ENCODE data around the gene MPO.

Gene MPO

DNA sequence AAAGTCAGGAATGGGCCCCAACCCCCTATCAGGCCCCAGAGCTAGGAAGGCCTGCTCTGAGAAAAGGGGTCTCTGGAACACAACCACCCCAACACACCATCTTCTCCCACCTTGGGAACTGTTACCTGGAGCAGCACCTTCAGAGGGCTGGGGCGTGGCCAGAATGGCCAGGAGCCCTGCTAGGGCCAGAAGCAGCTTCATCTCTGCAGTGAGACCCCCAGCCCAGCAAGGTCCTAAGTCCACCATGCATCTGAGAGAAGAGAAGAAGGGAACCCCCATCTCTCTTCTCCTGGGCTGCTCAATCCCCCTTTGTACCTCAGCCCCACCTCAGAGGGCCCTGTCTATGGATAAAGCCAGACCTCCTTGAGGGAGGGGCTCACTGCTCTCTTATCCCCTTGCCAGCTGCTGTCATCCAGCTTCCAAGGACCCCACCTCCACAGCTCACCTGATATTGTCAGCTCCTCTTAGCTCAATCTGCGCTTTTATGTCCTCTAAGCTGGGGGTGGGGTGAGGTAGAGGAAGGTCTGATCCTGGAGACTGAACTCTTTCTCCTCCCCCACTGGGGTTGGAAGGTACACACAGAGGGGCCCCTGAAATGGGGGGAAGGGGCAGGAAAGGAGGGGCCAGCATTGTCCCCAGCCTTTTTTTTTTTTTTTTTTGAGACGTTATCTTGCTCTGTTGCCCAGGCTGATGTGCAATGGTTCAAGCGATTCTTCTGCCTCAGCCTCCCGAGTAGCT is at the start of gene MPO:
Gene MPO, minus strand, starts transcription at position 456 of the 738 bp plus-strand sequence. Its CDS starts 177 bp downstream, at position 279.
- DNase-seq (ENCODE audit: low read depth) = no peak
- H3K4me3 ChIP-seq (ENCODE audit: low read depth, low read length) = no peak within 1 kb of the TSS

GRCh38 chr17:58329810-58330537 is 49.2 kb upstream of the MPO start:
- no peak overlapping the region for H3K4me3 ChIP-seq (ENCODE audit: low read depth, low read length)

More for the DNA sequence above, at the start of gene MPO:
- TF ChIP-seq, protein P1, sequence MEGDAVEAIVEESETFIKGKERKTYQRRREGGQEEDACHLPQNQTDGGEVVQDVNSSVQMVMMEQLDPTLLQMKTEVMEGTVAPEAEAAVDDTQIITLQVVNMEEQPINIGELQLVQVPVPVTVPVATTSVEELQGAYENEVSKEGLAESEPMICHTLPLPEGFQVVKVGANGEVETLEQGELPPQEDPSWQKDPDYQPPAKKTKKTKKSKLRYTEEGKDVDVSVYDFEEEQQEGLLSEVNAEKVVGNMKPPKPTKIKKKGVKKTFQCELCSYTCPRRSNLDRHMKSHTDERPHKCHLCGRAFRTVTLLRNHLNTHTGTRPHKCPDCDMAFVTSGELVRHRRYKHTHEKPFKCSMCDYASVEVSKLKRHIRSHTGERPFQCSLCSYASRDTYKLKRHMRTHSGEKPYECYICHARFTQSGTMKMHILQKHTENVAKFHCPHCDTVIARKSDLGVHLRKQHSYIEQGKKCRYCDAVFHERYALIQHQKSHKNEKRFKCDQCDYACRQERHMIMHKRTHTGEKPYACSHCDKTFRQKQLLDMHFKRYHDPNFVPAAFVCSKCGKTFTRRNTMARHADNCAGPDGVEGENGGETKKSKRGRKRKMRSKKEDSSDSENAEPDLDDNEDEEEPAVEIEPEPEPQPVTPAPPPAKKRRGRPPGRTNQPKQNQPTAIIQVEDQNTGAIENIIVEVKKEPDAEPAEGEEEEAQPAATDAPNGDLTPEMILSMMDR (IDR thresholded peaks at IDR 0.05; ENCODE audit: control insufficient read depth, extremely low read depth, insufficient read depth) = no peak

DNA sequence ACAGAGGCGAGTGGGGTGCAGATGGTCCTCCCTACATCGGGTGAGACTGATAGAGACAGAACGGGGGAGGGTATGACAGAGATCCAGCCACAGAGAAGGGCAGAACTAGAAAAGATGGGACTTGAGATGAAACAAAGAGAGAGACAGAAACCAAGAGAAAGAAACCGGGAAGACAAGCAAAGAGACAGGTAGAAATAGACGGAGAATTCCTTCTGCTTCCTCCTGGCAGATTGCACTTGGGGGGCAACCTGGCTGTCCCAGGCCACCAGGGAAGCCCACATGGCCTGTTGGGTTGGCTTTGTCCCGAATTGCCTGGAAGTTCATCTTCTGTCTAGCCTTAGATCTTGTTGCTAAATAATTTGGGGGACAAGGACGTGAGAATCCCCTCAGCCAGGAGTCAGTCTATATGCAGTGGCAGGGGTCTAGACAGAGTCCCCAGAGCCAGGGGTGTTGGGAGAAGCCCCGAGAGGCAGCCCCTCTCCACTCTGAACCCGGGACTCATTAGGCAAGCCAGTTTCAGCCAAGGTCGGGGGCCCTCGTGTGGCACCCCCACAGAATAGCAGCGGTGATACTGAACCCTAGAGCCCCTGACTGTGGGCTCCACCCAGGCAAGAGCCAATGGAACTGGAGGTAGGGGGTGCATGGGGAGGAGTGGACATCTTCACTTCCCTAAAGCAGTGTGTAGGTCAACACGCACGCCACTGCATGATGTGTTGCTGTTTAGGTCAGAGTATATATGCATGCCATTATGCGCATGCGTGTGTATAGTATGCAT is 48.5 kb upstream of the MPO start:
- no peak overlapping the region for H3K4me3 ChIP-seq (ENCODE audit: low read depth, low read length)
- no peak for DNase-seq (ENCODE audit: low read depth)

More at GRCh38 chr17:58329810-58330537, 49.2 kb upstream of the MPO start:
- TF ChIP-seq, protein P1 (IDR thresholded peaks at IDR 0.05; ENCODE audit: control insufficient read depth, extremely low read depth, insufficient read depth) = no peak
- no peak for DNase-seq (ENCODE audit: low read depth)

DNA sequence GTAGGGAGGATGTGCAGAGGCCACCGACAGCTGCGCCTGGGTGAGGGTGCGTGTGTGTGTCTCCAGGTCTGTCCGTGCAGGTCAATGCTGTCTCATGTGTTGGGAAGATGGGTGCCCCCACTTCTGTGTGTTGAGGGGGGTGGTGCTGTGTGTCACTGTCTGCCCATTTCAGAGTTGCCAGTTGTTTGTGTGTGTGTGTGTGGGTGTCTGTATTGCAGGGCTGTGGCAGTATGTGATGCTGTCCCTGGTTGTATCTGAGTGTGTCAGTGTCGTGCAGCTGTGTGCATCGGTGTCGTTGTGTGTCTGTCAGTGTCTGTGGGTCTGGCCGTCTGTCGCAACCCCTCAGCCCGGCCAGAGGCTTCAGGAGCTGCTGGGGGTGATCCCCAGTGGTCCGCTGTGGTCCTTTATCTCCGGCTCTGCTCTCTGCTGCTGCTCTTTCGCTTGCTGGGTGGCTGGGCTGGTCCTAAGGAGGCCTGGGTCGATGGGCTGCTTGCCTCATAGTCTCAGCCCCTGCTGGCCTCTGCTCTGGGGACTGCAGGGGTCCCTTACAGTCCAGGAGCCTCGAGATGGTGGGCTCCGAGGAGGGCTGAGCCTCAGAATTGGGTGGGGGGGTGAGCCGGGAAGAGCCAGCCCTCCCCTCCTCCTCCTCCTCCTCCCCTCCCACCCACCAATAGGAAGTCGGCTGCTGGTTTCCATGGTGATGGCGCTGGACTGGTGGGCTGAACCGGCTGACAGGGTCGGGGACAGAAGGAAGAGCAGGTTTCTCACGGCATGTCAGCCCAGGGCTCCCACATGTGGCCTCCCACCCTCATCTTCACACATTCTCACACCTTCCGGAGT is 47.7 kb upstream of the MPO start, which contains the start of gene TSPOAP1:
Gene TSPOAP1, minus strand, starts transcription at position 601 of the 840 bp plus-strand sequence. CDS start 875 bp downstream, outside the sequence.
- TF ChIP-seq, protein P1 (IDR thresholded peaks at IDR 0.05; ENCODE audit: control insufficient read depth, extremely low read depth, insufficient read depth) = no peak
- DNase-seq (ENCODE audit: low read depth) = no peak
- H3K4me3 ChIP-seq (ENCODE audit: low read depth, low read length) = no peak within 1 kb of the TSS

More for the DNA sequence above, 48.5 kb upstream of the MPO start:
- TF ChIP-seq, protein P1 (IDR thresholded peaks at IDR 0.05; ENCODE audit: control insufficient read depth, extremely low read depth, insufficient read depth) = no peak

GRCh38 chr17:58327363-58328194 is 46.8 kb upstream of the MPO start:
- no peak for DNase-seq (ENCODE audit: low read depth)
- H3K4me3 ChIP-seq (ENCODE audit: low read depth, low read length) = no peak overlapping the region
- TF ChIP-seq, protein P1 (IDR thresholded peaks at IDR 0.05; ENCODE audit: control insufficient read depth, extremely low read depth, insufficient read depth) = no peak
